Measurements from ENCODE around the gene FMOD. TPM values are rescaled to one million over a fixed set of nuclear protein-coding genes. Genes with fewer than 3 reads are reported as not detected.
A peak's percentile ranks its signal among the peaks of the same experiment; 100 is the strongest.

The FMOD gene
- total RNA-seq, 1 experiment from 2014 or later, result 7.6 TPM

GRCh38 chr1:203346060-203346768, 4.7 kb downstream of the FMOD start:
- Histone ChIP-seq H3K4me1 (no peaks in the 10 kb centered on the region), H3K27ac (no peak overlapping the region), H3K36me3 (no peaks in the 10 kb centered on the region), H3K4me3 (no peak overlapping the region), H3K9me3 (replicated peaks) (no peaks in the 10 kb centered on the region), H3K27me3 (no peaks in the 10 kb centered on the region)
- peak in 1 of 2 experiments; percentile 37 for DNase-seq

DNA sequence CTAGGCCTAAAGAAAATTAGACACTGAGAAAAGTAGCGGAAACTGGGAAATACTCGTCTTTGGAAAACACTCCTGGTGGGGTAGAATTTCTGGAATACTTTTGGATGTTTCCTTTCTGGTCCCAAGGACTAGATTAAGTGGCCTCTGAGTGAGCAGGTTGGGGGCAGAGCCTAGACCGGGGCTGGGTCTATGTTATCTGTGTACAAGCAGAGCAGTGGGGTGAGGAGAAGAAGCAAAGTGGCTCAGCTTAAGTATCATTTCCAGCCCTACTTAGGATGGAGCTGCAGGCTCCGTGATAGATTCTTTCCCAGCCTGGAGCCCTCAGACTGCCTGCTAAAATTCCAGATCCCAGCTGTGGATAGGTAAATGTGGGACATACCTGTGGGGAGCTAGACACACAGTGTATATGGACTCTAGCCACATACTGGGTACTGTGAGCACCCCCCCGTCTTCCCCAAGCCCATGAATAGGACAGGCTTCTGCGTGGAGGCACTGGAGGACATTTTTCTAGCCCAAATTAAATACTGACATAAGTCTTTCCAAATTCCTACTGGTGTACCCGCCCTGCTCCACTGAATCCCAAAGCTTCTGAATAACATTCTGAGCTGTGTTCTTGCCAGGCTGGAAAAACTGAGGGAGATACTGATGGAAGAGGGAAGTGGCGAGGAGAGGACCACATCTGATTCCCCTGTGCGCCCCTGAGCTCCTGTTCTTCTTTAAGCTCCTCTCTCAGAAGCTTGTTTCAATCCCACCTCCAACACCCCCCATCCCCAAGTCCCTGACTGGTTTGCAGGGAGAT, 6.8 kb downstream of the FMOD start:
- Histone ChIP-seq H3K27me3 (peaks cover 5% of the 10 kb centered on the region; the same call in 1 of the 2 replicates), H3K9me3 (replicated peaks) (no peaks in the 10 kb centered on the region), H3K27ac (no peak overlapping the region)

DNA sequence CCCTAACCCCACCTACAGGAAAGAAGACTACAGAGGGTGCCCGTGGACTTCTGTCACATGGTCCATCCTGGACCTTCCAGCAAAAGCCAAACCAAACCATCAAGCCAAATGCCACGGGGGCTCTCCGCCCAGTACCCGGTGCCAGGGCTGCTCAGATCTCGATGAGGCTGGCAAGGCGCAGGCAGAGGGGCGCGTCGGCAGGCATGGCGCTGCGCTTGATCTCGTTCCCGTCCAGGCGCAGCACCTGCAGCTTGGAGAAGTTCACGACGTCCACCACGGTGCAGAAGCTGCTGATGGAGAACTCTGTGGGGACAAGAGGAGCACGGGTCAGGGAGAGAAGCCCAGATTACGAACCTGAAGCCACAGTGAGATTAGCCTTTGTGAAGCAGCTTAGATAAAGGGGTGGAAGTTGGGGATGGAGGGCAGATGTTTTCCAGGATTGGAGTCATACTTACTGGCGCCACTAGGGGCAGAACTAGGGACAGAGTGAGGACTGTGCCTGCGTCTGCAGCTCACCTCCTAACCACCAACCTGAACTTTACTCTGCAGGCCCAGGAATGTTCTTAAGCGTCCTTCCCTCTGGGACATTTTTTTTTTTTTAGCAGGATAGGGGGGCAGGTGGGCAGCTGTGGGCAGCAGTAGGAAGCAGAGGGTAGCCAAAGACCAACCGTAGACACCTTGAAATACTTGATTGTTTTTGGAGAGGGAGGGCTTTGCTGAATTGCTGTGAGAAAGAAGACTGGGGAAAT, 8.6 kb downstream of the FMOD start:
- DNase-seq, result peak; percentile 49 to 72
- no peak overlapping the region for H3K27ac ChIP-seq
- no peaks in the 10 kb centered on the region for H3K9me3 ChIP-seq (replicated peaks)
- H3K27me3 ChIP-seq, result peaks cover 5% of the 10 kb centered on the region; the same call in 1 of the 2 replicates
- no peaks in the 10 kb centered on the region for H3K36me3 ChIP-seq
- H3K4me1 ChIP-seq, result no peaks in the 10 kb centered on the region
- no peak overlapping the region for H3K4me3 ChIP-seq

More for the DNA sequence above, 6.8 kb downstream of the FMOD start:
- DNase-seq, result no peak
- Histone ChIP-seq H3K4me1 (no peaks in the 10 kb centered on the region), H3K4me3 (no peak overlapping the region), H3K36me3 (no peaks in the 10 kb centered on the region)

DNA sequence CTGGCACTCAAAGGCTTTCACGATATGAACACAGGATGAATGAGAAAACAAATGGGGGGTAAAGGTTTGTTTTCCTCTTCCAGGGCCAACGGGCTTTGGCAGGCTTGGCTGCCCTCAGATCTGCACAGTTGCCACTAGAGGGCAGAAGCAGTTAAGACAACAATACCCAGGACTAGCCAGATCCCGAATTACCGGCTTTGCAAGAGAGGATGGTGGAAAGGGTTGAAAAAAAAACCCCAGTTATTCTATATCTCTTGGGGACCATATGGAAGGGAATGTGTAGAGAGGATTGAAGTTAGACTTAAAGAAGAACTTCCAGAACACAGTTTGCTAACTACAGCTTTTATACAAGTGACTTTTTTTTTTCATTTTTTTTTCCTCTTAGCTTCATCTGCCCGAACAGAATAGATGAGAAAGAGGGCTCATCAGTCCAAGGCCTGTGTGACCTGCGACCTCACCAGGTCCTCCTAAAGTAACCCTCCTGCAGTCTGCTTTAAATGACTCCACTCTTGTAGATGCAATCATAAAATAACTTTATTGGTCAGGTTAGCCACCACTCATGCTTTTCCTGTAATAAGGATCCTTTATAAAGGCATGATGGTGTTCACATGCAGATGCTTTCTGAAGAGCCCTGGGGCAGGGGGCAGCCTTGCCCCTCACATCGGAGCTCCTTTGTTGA, 10.7 kb downstream of the FMOD start:
- Histone ChIP-seq H3K9me3 (replicated peaks) (no peaks in the 10 kb centered on the region), H3K27me3 (peaks cover 5% of the 10 kb centered on the region; the same call in 1 of the 2 replicates), H3K36me3 (no peaks in the 10 kb centered on the region), H3K4me3 (no peak overlapping the region), H3K4me1 (no peaks in the 10 kb centered on the region), H3K27ac (no peak overlapping the region)
- peak; percentile 79 to 92 for DNase-seq

GRCh38 chr1:203338335-203339036, 12.4 kb downstream of the FMOD start:
- Histone ChIP-seq H3K27me3 (peaks cover 5% of the 10 kb centered on the region; the same call in 1 of the 2 replicates), H3K9me3 (replicated peaks) (no peaks in the 10 kb centered on the region), H3K36me3 (no peaks in the 10 kb centered on the region), H3K4me3 (no peak overlapping the region), H3K4me1 (no peaks in the 10 kb centered on the region), H3K27ac (no peak overlapping the region)
- peak; percentile 73 to 88 for DNase-seq

- no peak for DNase-seq
- no peak overlapping the region for H3K27ac ChIP-seq
- no peaks in the 10 kb centered on the region for H3K4me1 ChIP-seq
- H3K27me3 ChIP-seq, result peaks cover 5% of the 10 kb centered on the region; the same call in 1 of the 2 replicates
- H3K9me3 ChIP-seq (replicated peaks), result no peaks in the 10 kb centered on the region
- no peak overlapping the region for H3K4me3 ChIP-seq
- no peaks in the 10 kb centered on the region for H3K36me3 ChIP-seq
Observed at GRCh38 chr1:203336097-203336496, 14.8 kb downstream of the FMOD start.

GRCh38 chr1:203335503-203335902, 15.4 kb downstream of the FMOD start:
- H3K4me3 ChIP-seq, result no peak overlapping the region

DNA sequence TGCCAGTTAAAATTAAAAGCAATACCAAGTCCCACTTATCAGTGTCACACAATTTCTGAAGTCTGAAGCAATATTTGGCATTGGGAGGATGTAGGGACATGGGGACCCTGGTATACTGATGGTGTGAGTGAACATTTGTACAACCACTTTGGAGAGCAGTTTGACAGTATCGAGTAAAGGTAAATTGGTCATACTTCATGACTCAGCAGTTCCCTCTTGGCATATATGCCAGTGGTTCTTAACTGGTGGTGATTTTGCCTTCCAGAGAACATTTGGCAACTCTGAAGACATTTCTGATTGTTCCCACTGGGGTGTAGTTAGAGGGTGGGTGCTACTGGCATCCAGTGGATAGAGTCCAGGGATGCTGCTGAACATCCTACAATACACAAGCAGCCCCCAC, 19.7 kb downstream of the FMOD start:
- Histone ChIP-seq H3K9me3 (replicated peaks) (no peaks in the 10 kb centered on the region), H3K36me3 (no peaks in the 10 kb centered on the region), H3K4me3 (no peak overlapping the region), H3K27ac (no peak overlapping the region), H3K4me1 (peaks cover 15% of the 10 kb centered on the region), H3K27me3 (no peaks in the 10 kb centered on the region)
- DNase-seq, result no peak

More at GRCh38 chr1:203335503-203335902, 15.4 kb downstream of the FMOD start:
- no peak for DNase-seq
- H3K36me3 ChIP-seq, result no peaks in the 10 kb centered on the region
- H3K4me1 ChIP-seq, result no peaks in the 10 kb centered on the region
- H3K27me3 ChIP-seq, result peaks cover under 1% of the 10 kb centered on the region; the same call in 1 of the 2 replicates
- H3K27ac ChIP-seq, result no peak overlapping the region
- H3K9me3 ChIP-seq (replicated peaks), result no peaks in the 10 kb centered on the region

DNA sequence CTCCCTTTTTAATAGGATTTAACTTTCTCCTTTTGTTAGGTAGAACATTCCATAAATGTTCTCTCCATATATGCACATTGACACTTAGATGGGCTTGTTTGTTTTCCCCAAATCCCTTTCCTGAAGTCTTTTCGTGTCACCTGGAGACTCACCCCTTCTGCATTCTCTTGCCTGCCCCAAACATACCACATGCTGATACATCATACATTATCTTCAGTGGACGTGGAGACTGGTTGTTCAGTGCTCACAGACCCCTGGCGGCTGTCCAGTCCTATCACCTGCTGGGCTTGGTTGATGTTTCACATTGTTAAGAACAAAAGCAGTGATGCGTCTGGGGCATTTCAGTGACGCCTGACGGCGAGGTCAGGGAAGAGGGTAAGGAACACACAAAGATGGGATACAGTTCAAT, 22.2 kb downstream of the FMOD start:
- DNase-seq, result peak; percentile 57 to 70
- Histone ChIP-seq H3K27ac (no peak overlapping the region), H3K4me1 (peaks cover 36% of the 10 kb centered on the region), H3K36me3 (no peaks in the 10 kb centered on the region), H3K4me3 (no peak overlapping the region), H3K9me3 (replicated peaks) (no peaks in the 10 kb centered on the region), H3K27me3 (no peaks in the 10 kb centered on the region)

- Histone ChIP-seq H3K27ac (peak overlapping the region; percentile 70), H3K4me1 (peaks cover 45% of the 10 kb centered on the region), H3K4me3 (peak overlapping the region; percentile 54), H3K36me3 (no peaks in the 10 kb centered on the region), H3K9me3 (replicated peaks) (no peaks in the 10 kb centered on the region), H3K27me3 (no peaks in the 10 kb centered on the region)
- DNase-seq, result no peak
Observed at GRCh38 chr1:203327684-203328457, 23.1 kb downstream of the FMOD start.

DNA sequence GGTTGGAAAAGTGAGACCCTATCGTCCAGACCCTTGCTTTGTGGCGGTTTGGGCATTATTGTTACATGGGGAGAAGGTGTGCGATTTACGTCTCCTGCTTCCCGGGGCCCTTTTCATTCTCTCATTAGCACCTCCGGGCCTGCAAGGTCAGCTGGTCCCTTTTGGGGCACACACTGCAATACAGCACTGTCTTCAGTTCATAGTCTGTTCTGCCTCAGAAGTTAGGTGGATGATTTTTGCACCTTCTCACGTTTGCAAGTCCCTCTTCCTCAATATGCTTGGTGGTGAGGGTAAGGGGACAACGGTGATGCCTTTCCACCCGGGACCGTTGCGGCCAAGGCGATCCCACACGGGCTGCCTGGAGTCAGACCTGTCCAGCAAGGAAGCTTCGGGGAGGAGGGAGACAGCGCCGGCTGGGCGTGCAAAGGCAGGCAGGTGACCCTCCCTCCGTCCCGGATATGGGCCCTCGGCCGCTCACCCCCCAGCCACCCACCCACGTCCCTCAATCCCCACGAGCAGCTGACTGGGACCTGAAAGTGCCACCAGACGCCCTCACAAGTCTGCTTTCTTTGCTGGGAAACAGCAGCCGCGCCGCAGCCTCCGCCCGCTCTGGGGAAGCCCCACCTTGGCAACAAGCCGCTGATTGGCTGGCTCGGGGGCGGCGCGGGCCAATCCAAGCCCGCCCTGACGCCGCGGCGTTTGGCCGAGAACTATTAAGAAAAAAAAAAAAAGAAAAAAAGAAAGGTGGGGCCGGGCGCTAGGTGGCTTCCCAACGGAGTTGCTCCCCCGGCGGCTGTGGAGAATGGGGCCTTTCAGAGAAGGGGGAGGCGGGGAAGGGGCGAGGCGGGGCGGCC, 23.9 kb downstream of the FMOD start:
- DNase-seq, result peak; percentile 94 to 96
- Histone ChIP-seq H3K9me3 (replicated peaks) (no peaks in the 10 kb centered on the region), H3K36me3 (no peaks in the 10 kb centered on the region), H3K27me3 (no peaks in the 10 kb centered on the region), H3K4me1 (peaks cover 53% of the 10 kb centered on the region), H3K27ac (peak overlapping the region; percentile 70), H3K4me3 (peak overlapping the region; percentile 54)

DNA sequence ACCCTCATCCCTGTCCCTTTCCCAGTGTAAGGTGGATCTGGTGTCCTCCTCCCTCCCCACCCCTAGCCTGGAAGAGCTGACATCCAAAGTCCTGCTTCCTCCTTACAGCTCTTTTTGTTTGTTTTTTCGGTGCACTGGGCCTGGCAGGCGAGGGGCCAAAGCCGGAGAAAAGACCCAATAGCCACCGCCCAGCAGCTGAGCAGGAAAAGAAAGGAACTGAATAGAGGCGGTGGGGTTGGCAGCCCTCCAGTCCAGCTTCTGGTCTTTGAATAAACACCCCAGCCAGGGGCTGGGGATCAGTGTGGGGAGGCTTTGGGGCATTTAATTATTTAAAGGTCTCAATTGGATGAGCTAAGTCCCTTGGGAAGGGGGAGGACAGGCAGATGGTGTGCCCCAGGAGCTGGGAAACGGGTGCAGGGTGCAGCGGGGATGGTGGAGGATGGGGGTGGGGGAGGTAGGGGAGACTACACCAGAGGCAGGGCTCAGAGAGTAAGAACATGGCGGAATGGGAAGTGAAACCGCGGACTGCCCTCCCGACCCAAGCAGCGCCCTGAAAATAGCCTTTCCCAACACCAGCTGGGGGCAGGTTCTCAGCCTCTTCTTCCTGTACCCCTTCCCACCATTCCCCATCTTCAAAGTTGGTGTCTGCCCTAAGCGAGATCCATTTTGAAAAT, 25.4 kb downstream of the FMOD start:
- Histone ChIP-seq H3K27me3 (no peaks in the 10 kb centered on the region), H3K4me1 (peaks cover 67% of the 10 kb centered on the region), H3K4me3 (peak overlapping the region; percentile 35), H3K27ac (peak overlapping the region; percentile 51), H3K36me3 (no peaks in the 10 kb centered on the region), H3K9me3 (replicated peaks) (no peaks in the 10 kb centered on the region)
- DNase-seq, result peak; percentile 89 to 95

Data from SJCRH30 (cell line).